Adipose tissue (tissue), 3 donors: Measurements from ENCODE around the gene PLEKHA4. TPM values are rescaled to one million over a fixed set of nuclear protein-coding genes. Genes with fewer than 3 reads are reported as not detected.
"Not testable (repeated sequence)": the region's sequence is repeated elsewhere in the genome, so short reads cannot be mapped to it uniquely, and the experiment has no call there.

Experiments
- H3K27ac ChIP-seq: one replicate; pipeline ENCODE4 v1.5.1; 2013; ENCODE audit warnings: low read depth, low read length
- WGBS, 3 donors: extraction: QIAGEN DNeasy Blood & Tissue Kit; methylation state at CpG; one replicate each; pipeline ENCODE4 v1.1.7; 2013; 5-methylcytosine and 5-hydroxymethylcytosine counted together
- polyA plus RNA-seq, 3 donors: library from polyadenylated mRNA; stranded (reverse); fragments of 200-250 nt; gene quantifications; one replicate each; pipeline ENCODE4 v1.2.3, GENCODE V29; 2013
- donor health status: healthy with polysubstance abuse.
- donor health status: Bipolar disorder and iron deficiency.
- donor health status: healthy.

Gene PLEKHA4
- polyA plus RNA-seq, 3 donors: 7.3 to 127 (median 20.6) TPM

DNA sequence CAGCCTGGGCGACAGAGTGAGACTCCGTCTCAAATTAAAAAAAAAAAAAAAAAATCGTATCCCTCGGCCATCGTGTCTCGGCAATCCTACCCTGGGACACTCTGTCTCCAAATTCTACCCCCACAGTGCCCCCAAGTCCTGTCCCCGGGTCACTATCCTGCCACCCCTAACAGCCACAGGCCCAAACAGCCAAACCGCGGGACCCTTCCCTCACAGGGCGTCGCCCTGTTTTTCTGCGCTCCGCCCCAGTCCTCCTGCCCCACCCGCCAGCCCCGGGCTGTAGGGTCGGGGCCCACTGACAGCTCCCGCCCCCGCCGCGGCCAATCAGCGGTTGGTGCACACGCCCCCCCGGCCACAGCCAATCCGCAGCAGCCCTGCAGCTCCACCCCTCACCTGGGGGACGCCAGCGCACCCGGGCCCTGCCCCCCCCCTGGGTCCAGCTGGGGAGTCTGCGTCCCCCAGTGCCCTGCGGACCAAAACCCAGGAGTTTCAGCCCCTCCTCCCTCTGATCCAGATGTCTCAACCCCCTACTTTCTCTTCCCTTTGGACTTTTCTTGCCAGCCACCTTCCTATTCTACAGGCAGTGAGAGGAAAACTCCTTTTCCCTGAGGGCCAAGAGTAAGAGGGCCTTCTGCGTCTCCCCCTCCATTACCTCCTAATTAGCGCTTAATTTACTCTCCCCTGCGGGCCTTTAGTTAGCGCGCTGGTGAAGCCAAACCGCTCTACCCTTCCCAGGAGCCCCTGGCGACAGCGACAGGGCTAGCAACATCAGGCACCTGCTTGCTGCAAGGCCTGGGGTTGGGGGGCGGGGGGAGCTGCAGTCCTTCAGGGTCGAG, 56.1 kb downstream of the PLEKHA4 start:
- H3K27ac ChIP-seq: peak overlapping the region; percentile 17
- WGBS, 3 donors: 5 to 14% (median 13%) methylated on average over 37 to 39 of the region's 39 CpGs

DNA sequence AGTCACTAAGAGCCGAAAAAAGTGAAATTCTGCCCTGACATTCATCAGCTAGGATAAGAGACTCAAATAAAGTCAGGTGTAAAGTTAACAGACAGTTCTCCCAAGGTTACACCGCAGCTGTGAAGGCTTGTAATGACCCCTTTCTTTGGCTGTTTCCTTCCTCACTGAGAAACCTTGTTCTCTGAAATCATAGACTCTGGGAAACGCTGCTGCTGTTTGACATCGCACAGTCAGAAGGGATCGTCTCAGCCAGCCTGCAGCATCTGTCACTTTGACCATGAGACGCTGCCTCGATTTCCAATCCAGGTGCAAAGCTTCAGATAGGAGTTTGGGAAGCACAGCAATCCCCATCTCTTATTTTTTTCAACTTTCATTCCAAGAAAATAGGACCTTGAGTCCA, 58.3 kb downstream of the PLEKHA4 start:
- 8 to 17% (median 15%) methylated on average over 7 of the region's 7 CpGs for WGBS, 3 donors
- no peak overlapping the region for H3K27ac ChIP-seq

DNA sequence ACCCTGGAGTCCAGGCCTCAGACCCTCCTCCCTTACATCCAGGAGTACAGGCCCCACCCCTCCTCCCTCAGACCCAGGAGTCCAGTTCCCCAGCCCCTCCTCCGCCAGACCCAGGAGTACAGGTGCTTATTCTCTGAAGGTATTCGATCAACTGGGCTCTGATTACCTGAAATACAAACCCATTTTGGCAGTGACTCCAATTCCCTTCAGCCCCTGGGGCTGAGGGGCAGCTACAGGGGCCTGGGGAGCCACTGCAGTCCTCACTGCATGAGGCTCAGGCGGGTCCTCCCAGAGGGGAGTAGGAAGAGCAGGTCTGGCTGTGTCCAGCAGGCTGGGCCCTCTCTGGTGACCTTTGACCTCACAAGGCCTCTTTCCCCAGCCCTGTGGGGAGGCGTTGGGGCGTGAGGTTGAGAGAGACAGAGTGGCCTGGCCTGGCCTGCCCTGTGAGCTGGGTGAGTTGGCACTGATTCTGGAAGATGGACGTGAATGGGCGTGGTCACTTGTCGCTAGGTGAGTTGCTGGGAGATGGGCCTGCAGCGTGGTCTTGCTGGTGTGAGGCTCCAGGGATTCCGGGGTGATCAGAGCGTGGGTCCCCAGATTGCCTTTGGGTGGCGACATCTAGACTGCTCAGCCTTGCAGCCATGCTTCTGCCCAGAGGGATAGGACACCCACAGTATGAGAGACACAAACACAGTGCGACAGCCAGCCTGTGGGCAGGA, 60.7 kb downstream of the PLEKHA4 start:
- H3K27ac ChIP-seq: no peak overlapping the region
- 56 to 90% (median 79%) methylated on average over 13 of the region's 13 CpGs for WGBS, 3 donors

DNA sequence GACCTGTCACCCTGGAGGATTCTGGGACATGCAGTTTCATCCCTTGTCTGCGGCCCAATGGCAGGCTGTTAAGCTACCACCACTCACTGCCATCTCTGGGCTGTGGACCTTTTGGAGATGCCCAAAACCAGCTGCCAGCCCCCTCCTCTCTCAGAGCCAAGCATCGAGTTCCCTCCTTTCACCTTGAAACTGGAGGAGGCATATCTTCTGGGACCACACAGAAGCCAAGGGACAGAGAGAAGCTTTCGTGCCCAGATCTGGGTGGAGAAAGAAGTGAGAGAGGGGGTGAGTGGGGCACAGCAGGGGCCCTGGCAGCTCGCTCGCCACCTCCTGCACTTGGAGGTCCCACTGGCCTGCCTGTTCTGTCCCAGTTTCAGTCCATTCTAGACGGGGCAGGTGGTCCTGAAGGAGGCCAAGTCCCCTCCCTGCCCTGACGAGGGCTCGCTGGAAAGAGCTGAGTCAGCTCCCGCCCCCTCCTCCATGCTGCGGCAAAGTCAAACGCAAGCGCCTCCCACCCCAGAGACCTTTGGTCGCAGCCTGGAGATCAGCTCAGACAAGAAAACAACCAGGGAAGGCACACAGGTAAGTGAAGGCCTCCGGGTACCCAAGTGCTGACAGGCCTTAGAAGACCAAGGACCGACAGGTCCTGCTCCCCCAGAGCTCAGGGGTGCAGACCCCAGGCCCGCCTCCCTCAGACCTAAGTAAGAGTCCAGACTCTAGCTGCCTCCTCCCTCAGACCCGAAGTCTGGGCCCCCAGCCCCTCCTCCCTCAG, 61.4 kb downstream of the PLEKHA4 start:
- 47 to 84% (median 75%) methylated on average over 17 of the region's 17 CpGs for WGBS, 3 donors
- no peak overlapping the region for H3K27ac ChIP-seq

DNA sequence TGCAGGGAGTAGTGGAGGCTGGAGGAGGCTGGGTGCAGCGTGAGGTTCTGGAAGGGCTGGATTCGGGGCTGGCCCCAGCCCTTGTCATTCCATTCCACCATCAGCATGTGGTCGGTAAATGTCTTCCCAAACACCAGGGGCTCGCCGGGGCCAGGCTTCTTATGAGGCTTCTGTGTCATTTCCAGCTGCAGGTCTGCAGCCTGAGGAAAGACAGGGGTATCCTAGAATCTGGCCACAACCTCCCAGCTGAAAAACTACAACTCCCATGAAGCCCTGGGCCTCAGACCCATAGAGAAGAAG, 61.9 kb downstream of the PLEKHA4 start:
- 66 to 88% (median 85%) methylated on average over 5 of the region's 5 CpGs for WGBS, 3 donors
- no peak overlapping the region for H3K27ac ChIP-seq

DNA sequence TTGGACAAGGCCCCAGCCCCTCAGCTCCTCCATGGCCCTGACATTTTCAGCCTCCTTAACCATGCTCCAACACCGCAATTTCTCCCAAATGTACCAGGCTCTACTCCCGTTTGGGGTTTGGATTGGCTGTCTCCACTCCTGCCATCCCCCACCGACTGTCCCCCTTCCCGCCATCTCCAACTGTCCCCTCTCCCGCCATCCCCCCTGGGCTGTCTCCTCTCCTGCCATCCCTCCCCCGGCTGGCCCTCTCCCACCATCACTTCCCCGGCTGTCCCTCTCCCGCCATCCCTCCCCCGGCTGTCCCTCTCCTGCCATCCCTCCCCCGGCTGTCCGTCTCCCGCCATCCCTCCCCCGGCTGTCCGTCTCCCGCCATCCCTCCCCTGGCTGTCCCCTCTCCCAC, 63.0 kb downstream of the PLEKHA4 start:
- 78 to 89% (median 87%) methylated on average over 8 to 15 of the region's 15 CpGs for whole genome bisulfite sequencing, 3 donors
- no peak overlapping the region for H3K27ac ChIP-seq

DNA sequence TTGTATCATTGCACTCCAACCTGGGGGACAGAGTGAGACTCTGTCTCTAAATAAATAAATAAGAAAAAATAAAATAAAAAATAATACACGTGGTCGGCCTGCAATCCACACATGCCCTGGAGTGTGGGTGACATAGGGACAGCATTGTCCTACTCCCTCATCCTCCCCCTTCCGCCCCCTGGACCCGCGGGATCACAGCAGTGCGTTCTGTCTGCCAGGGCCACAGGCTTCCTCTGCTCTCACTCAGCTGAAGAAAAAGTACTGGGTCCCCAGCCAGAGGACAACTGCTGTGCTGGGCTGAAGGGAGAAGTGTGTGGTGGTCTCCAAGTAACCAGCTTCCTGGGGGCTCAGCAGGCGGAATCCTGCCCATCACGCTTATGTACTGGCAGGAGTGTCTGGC, 63.9 kb downstream of the PLEKHA4 start:
- 66 to 90% (median 81%) methylated on average over 8 of the region's 8 CpGs for WGBS, 3 donors
- no peak overlapping the region for H3K27ac ChIP-seq

DNA sequence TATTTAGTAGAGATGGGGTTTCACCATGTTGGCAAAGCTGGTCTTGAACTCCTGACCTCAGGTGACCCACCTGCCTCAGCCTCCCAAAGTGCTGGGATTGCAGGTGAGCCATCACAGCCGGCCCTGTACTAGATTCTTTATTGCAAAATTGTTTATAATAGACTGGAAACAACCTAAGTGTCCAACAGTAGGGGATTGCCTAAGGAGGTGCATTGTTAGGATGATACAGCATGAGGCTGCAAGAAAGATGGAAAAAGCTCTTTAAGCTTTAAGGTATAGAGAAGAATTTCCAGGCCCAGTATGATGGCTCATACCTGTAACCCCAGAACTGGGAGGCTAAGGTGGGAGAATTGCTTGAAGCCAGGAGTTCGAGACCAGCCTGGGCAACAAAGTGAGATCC, 65.8 kb downstream of the PLEKHA4 start:
- no peak overlapping the region for H3K27ac ChIP-seq
- WGBS, 3 donors: 91 to 96% (median 95%) methylated on average over 2 of the region's 2 CpGs

DNA sequence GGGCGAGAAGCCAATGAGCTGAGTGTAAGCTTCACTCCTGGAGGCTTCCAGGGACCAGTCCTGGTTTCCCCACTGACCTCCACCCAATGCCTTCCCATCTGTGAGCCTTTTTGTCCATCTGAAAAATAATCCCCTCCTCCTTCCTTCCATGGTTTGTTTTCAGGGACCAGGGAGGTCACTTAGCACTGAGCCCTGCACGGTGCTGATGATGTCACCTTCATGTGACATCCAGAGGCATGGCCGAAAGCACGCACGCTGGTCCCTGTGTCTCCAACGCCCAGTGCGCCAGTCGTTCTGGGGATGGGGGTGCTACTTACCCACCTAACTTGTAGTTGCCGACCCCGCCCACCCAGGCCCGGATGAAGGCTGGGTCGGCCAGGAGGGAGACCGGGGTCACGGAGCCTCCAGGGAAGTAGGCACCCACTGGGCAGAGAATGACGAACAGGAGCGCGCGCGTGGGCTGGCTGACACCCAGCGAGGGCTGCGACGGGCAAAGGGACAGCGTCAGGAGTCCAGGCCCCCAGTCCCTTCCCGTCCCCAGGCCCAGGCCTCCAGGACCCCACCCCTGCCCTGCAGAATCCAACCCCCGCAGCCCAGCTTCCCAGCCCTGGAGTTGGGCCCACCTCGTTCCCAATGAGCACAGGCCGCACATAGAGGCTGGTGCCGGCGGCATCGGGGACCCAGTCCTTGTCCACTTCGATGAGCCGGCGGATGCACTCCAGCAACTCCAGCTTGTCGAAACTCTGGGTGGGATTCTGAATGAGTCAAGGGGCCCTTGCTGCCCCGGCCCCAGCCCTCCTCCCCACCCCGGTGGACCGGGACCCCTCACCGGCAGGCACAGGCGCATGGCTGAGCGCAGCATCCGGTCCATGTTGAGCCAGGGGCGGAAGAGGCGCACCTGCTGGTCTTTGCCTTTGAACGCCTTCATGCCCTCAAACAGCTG, 68.8 kb downstream of the PLEKHA4 start:
- 91 to 93% (median 93%) methylated on average over 39 to 44 of the region's 44 CpGs for WGBS, 3 donors
- H3K27ac ChIP-seq: no peak overlapping the region

DNA sequence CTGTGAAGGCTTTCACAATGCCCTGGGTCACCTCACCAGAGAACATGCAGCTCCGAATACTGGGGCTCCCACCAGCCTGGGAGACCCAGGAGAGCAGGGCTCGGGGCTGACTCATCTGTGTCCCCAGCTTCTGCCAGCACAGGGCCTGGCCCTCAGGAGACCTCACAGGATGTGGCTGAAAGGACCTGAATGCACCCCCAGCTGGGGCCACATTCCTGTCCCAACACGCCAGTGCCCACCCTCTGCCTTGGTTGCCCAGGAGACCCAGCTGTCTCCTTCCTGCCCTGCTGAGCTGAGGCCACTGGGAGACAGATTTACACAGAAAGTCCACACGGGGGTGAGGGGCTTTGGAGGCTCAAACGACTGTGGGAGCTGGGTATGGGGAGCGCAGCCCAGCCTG, 69.5 kb downstream of the PLEKHA4 start:
- 62 to 67% (median 66%) methylated on average over 6 of the region's 6 CpGs for WGBS, 3 donors
- no peak overlapping the region for H3K27ac ChIP-seq

DNA sequence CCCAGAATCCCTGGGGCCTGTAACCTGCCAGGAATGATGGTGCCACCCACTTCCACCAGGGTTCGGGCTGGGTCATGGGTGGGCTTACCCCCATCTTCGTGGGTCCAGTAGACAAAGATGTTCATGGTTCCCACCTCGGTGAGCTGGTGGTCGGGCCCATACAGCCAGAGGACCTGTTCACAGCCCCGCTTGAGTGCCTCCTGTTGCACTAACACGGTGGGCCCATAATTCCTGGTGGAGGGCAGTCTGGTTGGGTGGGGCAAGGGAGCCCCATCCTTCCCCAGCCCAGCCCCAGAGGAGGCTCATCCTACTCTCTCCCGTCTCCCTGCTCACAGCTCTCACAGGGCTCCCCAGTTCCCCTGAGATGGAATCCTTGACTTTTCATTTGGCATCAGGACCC, 71.3 kb downstream of the PLEKHA4 start:
- no peak overlapping the region for H3K27ac ChIP-seq
- 89 to 95% (median 90%) methylated on average over 7 of the region's 7 CpGs for WGBS, 3 donors

DNA sequence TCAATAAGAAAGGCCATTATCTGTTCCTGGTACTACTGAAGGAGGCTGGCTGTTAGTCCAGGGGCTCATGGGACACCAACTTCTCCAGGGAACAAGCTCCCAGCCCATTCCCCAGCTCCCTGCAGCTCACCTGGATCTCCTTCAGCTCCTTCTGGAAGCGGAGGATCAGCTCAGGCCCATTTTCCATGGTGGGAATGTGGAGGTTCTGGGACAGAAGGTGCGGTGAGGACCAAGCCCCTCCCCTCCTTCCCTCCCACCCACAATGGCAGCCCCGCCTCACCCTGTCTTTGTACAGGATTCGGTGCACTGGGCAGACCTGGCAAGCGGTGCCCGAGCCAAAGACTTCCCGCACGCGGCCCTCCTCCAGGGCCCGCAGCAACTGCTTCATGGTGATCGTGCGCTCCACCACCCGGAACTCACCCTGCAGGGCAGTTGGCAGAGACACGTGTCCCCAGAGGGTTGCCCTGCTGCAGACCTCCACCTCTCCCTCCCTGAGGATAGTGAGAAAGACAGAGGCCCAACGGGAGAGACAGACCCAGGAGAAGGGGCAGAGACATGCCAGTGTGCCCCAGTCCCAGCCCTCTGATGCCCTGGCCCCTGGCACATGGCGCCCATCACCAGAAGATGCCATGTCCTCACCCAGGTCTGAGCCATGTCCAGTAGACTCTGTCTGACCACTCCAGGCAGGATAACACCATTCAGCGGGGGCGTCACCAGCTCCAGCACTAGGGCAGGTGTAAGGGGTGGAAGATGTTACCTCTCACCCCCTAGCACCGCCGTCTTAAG, 71.9 kb downstream of the PLEKHA4 start:
- 79 to 89% (median 89%) methylated on average over 18 to 20 of the region's 20 CpGs for WGBS, 3 donors
- no peak overlapping the region for H3K27ac ChIP-seq

DNA sequence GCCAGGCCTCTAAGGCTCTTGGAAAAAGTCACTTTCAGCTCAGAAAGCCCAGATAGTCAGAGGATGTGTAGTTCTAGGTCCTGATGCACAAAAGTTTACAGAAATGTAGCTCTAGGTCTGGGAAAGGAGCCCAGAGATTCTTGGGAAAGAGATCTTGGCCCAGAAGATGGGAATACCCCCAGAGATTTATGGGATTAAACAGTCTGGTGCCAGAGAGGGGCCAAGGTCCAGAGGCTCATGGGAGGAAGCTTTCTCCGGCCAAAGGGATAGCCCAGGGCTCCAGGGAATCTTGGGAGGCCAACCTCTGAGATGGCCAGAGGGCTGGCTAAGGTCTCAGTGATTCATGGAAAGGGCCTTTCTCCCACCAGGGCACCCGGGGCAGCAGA, 72.7 kb downstream of the PLEKHA4 start:
- WGBS, 3 donors: 46 to 54% (median 46%) methylated on average over 2 of the region's 2 CpGs
- H3K27ac ChIP-seq: no peak overlapping the region

DNA sequence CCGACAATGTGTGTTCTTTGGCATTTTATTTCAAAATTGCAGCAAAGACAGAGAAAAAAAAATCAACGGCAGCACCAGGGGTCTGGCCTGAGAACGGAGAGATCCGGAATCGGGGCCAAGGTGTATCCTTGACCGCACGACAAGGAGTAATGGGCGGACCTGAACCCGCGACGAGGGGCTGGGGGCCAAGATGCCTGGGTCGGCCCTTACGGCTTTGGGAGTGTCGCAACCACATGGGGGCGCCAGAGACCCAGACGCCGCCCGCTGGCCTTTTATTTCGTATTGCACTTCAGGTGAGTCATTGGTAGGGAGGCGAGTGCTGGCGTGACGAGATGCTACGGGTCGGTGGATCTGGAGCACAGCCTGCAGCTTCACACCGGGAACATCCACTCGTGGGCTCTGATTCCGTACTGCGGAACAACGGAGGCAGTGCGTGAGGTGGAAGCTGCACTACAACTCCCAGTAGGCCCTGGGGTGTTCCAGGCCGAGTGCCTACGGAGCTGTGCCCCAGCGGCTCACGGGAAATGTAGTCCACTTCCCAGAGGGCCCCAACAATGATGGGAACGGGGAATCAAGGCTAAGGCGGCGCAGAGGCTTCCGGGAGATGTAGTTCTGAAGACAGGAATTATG, 73.2 kb downstream of the PLEKHA4 start:
- no peak overlapping the region for H3K27ac ChIP-seq
- 1 to 3% (median 2%) methylated on average over 38 of the region's 38 CpGs for WGBS, 3 donors

DNA sequence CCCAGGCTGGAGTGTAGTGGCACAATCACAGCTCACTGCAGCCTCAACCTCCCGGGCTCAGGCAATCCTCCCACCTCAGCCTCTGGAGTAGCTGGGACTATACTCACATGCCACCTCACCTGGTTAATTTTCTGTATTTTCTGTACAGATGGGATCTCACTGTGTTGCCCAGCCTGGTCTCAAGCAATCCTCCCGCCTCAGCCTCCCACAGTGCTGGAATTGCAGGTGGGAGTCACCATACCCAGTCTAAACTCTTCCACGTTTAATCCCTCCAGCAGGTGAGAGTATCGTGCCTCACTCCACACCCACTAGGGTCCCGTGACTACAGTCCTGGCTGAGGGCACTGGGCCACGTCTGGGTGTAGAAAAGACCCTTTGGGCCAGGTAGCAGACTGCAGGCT, 74.1 kb downstream of the PLEKHA4 start:
- 78 to 84% (median 81%) methylated on average over 6 of the region's 6 CpGs for WGBS, 3 donors

DNA sequence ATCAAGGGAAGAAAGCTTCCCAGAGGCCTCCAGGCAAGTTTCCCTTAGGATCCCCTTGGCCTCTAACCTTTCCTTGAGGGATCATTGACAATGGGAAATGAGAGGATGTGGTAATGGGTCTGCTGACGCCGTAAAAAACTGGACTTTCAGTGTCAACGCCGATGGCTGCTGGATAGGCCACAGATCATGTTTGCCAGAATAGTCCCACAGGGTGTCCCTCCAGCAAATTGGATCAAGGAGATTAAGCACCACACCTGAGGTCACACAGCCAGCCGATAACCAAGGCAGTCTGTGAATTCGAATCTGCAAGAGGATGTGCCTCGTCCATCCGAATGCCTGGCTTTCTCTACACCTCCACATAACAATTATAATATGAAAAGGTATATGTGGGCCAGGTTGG, 75.1 kb downstream of the PLEKHA4 start:
- no peak overlapping the region for H3K27ac ChIP-seq
- WGBS, 3 donors: 69 to 77% (median 69%) methylated on average over 8 of the region's 8 CpGs

More for the DNA sequence above, 74.1 kb downstream of the PLEKHA4 start:
- H3K27ac ChIP-seq: no peak overlapping the region

DNA sequence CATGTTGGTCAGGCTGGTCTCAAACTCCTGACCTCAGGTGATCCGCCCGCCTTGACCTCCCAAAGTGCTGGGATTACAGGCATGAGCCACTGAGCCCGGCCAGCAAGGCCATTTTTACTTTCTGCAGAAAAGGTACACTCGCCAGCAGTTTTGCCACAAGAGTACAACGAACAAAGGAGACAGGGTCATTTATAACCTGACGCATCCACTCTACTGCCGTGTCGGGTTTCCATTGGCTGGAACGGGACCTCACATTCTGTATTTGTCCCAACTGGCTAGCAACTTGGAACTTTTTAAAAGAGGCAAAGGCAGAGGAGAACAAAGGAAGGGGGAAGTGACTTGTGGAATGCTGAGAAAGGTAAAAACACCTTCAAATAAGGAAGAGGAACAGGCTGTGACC, 81.1 kb downstream of the PLEKHA4 start:
- WGBS, 3 donors: 83 to 87% (median 86%) methylated on average over 9 of the region's 9 CpGs
- not testable (repeated sequence) for H3K27ac ChIP-seq
